Measurements from ENCODE around the gene XRCC6. TPM values are rescaled to one million over a fixed set of nuclear protein-coding genes. Genes with fewer than 3 reads are reported as not detected.
"Not testable (repeated sequence)": the region's sequence is repeated elsewhere in the genome, so short reads cannot be mapped to it uniquely, and the experiment has no call there.

The XRCC6 gene
- total RNA-seq: 251 and 256 TPM in 2 replicates

DNA sequence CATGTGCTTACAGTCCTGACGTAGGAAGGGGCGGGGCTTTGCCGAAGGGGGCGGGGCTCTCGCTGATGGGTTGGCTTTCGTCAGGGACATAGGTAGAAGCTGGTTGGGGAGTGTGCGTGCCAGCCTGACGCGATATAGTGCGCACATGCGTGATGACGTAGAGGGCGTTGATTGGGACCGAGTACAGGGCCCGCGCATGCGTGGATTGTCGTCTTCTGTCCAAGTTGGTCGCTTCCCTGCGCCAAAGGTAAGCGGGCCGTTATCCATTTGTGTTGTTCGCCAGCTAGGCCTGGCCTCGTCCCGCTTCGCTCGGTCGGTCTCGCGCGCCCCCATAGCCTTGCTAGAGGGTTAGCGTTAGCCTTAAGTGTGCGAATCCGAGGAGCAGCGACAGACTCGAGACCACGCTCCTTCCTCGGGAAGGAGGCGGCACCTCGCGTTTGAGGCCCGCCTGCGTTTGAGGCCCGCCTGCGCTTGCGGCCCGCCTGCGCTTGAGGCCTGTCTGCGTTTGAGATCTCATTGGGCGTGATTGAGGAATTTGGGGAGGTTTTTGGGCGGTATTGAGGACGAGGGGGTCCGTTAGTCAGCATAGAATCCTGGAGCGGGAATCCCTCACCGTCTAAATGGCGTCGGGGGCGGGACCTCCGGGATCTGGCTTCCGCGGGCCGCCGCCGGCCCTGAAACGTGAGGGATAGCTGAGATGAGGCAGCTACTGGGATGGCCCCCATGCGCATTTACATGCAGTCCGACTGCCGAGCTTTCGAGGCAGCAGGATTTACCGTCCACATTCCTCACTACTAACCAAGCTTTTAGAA is at the start of gene XRCC6:
Gene XRCC6 (plus strand): TSS at position 197 of the 812 bp plus-strand sequence. CDS start 710 bp downstream, outside the sequence.
- peak; percentile 99 for DNase-seq (ENCODE audit: extremely low read depth, low read depth, low spot score)

DNA sequence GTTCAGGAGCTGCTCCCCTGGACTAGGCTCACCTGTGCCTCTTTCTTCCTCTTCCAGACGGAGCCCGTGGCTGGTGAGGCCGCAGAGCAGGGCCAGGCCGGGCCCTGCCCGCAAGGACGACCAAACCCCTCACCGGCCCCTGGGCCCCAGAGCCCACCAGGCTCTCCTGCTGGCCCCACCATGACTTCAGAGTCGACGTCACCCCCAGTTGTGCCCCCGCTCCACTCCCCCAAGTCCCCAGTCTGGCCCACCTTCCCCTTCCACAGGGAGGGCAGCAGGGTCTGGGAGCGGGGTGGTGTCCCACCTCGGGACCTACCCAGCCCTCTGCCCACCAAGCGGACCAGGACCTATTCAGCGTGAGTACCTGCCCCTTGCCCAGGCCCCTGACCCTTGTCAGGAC is 49.3 kb upstream of the XRCC6 start:
- DNase-seq (ENCODE audit: extremely low read depth, low read depth, low spot score): no peak

DNA sequence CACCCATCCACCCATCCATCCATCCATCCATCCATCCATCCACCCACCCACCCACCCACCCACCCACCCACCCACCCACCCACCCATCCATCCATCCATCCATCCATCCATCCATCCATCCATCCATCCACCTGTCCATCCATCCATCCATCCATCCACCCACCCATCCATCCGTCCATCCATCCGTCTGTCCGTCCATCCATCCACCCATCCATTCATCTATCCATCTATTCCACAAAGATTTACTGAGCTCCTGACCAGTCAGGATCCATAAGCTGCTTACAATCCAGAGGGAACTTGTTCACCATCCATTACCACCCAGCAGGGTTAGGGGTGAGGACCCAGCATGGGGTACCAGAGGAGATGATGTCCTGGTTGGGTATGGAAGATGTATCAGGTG is 48.8 kb upstream of the XRCC6 start:
- not testable (repeated sequence) for DNase-seq (ENCODE audit: extremely low read depth, low read depth, low spot score)

DNA sequence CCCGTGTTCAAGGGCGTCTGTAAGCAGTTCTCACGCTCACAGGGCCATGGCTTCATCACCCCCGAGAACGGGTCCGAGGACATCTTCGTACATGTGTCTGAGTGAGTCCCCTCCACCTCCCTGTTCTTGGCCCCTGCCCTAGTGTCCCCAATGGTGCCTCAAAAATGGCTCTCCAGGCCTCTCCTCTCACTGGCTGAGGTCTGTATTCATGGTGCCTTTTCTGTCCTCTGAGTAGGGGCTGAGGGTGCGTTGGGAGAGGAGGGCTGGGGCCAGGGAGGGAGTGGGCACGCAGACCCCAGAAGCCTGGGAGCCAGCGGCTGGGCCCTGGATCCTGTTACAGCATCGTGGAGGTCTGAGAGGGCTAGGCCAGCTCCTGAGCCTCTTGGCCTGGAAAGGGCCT is 47.4 kb upstream of the XRCC6 start:
- DNase-seq (ENCODE audit: extremely low read depth, low read depth, low spot score): no peak

DNA sequence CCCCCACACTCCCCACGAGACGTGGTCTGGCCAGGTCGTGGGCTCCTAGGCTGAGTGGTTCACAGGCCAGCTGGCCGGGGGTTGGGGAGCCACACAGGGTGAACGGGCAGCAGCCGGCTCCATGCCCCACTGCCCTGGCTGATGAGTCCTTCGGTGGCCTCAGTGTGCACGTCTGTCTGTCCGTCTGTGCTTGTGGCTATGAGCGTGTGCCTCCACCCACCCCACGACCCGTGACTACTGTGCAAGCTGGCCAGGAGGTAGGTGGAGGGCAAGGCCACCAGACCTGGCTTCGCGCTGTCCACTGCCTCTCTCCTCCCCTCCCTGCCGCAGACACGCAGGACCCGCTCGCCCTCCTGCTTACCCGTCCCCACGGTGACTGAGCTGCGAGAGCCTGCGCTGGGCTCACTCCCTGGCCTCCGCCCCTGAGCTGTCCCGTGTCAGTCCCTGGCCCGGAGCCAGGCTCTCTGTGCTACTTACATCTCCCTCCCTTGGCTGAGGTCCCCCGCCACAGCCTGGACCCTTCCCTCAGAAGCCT is 46.2 kb upstream of the XRCC6 start:
- DNase-seq (ENCODE audit: extremely low read depth, low read depth, low spot score): no peak

DNA sequence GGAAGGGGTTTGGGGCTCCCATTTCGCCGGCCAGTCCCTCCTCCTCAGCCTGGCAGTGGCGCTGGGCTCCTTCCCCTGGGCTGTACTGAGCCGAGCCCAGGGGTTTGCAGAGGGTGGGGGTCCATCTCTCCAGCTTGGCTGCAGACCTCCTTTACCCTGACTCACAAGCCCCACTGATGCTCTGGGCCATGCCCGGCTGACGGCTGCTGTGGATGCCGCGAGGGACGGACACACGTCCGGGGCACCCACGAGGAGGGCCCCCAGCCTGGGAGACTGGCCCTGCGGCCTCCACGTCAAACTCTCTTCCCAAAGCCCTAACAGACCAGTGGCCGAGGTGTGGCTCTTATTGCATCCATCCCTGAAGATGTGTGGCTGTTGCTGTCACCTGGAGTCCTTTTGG is 45.6 kb upstream of the XRCC6 start:
- no peak for DNase-seq (ENCODE audit: extremely low read depth, low read depth, low spot score)

DNA sequence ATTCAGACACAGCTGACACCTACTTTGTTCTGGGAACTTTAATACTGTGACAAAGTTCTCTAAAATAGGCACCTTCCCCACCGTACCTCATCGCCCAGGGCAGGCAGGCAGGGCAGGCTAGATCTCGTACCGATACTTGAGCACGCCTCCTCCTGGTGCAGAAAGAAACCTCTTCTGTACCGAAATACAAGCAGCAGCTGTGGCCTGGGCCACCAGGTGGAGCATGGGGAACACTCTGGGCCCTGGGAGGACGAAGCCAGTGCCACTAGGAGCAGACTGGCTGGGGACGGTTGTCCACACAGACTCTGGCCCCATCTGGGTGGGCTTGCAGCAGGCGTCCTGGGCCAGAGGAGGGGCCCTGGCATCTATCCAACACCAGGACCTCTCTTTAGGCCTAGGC is 44.2 kb upstream of the XRCC6 start:
- DNase-seq (ENCODE audit: extremely low read depth, low read depth, low spot score): no peak

DNA sequence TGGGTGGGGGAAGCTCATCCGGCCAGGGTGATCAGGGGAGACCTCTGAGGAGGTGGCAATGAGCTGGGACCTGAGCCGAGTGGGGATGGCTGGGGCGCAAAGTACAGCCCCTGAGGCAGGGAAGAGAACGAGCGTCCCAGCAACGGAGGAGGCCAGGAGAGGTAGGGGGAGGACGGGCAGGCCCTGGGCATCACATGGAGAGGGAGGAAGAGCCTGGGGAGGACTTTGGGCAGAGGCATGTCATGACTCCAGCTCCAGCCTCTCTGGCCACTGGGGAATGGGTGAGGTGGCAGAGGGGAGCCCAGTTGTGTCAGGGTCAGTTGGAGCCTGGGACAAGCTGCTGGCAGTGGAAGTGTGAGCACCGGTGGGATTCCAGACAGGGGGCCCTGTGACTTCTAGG is 43.0 kb upstream of the XRCC6 start:
- no peak for DNase-seq (ENCODE audit: extremely low read depth, low read depth, low spot score)

DNA sequence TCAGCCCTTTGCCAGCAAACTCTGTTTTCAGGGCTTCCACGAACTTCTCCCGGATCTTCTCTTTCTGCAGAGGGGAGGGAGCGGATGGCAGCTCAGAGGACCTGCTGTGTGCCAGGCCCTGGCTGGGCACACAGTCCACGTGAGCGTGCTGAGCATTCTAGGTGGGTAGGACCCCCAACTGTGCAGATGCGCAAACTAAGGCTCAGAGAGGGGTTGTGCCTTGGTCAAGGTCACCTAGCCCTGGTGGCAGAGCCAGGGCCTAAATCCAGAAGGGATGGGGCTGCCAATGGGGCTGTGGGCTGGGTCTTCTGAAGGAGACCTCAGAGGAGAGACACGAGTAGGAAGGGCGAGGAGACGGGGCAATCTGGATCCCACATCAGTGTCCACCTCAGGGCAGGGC is 42.3 kb upstream of the XRCC6 start:
- DNase-seq (ENCODE audit: extremely low read depth, low read depth, low spot score): no peak

DNA sequence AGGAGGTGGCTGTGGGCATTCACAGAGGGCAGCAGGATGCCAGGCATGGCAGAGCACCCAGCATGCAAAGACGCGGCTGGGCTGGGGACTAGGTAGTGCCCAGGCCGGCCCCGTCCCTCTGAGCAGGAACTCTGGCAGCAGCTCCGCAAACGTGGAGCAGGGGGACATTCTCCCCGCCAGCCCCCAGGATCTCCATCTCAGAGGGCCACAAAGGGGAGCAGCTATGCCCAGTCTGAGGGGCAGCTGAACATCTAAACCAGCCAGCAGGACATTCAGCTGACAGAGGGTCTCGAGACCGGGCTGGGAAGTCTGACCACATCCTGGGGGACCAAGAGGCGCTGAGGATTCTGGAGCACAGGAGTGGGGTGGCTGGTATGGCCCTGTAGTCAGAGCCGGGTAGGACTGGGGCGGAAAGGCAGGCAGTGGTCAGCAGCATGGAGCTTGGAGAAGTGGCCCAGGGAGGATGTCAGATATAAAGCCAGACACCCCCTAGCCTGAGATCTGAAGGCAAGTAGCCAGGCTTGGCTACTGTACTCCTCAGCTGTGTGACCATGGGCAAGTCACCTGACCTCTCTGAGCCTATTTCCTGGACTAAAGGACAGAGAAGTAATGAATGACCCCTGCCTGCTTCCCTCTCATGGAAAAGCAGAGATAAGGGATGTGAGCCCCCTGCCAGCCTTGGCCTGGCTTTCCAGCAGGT is 41.6 kb upstream of the XRCC6 start:
- no peak for DNase-seq (ENCODE audit: extremely low read depth, low read depth, low spot score)

DNA sequence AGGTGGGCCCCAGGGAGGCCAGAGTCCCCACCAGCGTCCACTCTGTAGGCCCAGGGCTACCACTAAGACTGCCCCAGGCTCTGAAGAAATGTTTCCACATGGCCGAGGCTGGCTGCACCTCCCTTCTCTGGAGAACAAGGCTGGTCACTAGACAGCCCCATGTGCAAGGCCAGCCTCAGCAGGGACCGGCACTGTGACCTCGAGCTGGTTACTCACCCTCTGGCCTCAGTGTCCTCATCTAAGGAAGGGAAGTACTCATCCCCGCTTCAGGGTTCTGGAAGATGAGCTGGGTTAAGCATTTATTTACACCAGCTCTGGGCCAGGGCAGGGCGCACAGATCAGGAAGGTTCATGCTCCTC is 41.1 kb upstream of the XRCC6 start:
- no peak for DNase-seq (ENCODE audit: extremely low read depth, low read depth, low spot score)

DNA sequence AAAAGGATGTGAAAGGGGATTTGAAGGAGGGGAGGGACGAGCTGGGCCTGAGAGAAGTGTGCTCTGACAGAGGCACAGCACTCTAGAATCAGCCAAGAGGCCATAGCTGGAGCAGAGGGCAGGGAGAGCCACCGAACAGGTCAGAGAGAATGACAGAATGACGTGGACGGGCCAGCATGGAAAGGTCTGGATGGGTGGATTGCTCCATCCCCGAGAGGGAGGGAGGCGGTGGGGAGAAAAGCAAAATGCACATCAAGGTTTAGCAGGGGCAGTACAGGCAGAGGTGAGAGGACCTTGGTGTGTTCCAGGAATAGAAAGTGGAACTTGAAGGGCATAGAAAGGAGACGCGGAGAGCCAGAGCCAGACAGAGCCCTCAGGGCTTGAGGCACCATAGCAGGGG is 38.4 kb upstream of the XRCC6 start:
- DNase-seq (ENCODE audit: extremely low read depth, low read depth, low spot score): no peak

DNA sequence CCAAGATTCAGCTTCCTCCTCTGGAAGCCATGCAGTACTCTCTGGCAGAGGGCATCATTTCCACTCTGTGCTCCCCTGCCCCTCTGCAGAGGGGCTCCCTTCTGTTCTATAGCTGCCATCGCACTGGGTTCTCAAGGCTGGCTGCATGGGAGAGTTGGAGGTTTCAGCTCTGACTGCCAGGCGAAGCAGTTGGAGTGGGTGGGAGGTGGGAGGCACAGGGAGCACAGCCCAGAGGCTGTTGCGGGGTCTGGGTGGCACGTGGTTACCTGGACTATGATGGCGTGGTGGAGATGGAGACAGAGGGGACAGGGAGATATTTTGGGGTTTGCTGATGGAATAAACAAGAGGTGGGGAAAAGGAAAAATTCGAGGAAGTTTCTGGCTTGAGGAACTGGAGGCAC is 36.2 kb upstream of the XRCC6 start:
- DNase-seq (ENCODE audit: extremely low read depth, low read depth, low spot score): no peak

DNA sequence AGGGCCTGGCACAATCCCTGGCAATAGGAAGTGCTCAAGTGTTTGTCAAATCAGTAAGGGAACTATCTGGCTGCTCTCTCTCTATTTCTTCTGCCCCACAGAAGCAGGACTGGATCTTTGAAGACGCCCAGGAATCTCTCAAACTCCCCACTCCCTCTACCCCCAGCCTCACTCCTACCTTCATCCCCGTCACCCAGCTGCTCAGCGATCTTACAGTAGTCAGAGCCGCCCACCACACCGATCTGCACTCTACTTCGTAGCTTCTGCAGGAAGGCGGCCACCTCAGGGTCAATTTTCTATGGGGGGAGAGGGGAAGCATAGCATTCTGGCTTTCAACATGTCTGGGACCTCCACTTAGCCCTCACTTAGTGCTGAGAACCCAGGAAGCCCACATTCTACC is 35.2 kb upstream of the XRCC6 start:
- DNase-seq (ENCODE audit: extremely low read depth, low read depth, low spot score): no peak

DNA sequence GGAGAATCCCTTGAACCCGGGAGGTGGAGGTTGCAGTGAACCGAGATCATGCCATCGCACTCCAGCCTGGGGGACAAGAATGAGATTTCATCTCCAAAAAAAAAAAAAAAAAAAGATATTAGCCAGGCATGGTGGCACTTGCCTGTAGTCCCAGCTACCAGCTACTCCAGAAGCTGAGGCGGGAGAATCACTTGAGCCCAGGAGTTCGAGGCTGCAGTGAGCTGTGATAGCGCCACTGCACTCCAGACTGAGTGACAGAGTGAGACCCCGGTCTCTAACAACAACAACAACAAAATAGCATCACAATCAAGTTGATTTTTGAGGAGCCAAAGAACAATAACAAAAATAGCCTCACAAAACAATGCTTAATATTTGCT is 33.8 kb upstream of the XRCC6 start:
- DNase-seq (ENCODE audit: extremely low read depth, low read depth, low spot score): no peak

DNA sequence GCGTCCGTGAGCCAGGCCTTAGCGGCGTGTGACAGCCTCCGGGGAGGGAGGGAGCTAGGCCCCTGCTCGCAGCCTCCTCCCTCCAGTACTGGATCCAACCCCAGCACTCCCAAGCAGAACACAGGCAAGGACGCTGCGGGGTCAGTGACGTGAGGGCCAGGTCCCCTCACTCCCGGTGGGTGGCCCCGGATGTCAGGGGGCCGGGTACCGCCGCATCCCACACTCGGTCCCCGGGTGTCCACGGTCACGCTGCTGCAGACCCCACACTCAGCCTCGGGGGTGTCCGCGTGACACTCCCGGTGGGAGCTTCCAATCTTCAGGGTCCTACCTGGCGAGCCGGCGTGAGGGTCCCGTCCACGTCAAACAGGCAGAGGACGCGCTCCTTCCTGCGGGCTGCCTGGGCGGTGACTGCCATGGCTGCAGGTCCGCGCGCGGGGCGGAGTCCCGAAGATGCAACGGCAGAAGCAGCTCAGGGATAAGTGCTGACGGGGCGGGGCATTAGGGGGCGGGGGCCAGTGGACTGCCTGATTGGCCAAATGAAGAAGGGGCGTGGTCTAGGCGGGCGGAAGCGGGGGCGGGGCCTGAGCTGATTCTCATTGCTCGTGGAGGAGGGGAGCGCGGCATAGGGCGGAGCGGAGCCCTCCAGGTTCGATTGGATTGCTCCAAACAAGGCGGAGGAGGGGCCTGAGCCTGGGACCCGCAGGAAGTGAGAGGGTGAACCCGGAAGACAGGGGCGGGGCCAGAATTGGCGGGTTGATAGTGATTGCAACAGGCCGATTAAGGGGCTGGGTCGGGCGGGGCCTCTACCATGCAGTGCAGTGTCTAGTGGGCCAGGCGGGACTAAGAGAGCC is 31.5 kb upstream of the XRCC6 start, which contains the start of gene PMM1:
Gene PMM1 (minus strand): TSS at position 450 of the 851 bp plus-strand sequence. CDS start 35 bp downstream, at position 415.
- DNase-seq (ENCODE audit: extremely low read depth, low read depth, low spot score): peak; percentile 85

DNA sequence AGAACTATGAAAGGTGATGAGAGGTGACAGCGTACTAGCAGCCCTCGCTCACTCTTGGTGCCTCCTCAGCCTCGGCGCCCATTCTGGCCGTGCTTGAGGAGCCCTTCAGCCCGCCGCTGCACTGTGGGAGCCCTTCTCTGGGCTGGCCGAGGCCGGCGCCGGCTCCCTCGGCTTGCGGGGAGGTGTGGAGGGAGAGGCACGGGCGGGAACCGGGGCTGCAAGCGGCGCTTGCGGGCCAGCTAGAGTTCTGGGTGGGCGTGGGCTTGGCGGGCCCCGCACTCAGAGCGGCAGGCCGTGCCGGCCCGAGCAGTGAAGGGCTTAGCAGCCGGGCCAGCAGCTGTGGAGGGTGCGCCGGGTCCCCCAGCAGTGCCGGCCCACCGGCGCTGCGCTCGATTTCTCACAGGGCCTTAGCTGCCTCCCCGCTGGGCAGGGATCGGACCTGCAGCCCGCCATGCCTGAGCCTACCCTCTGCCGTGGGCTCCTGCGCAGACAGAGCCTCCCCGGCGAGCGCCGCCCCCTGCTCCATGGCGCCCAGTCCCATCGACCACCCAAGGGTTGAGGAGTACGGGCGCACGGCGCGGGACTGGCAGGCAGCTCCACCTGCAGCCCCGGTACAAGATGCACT is 27.6 kb upstream of the XRCC6 start:
- not testable (repeated sequence) for DNase-seq (ENCODE audit: extremely low read depth, low read depth, low spot score)

DNA sequence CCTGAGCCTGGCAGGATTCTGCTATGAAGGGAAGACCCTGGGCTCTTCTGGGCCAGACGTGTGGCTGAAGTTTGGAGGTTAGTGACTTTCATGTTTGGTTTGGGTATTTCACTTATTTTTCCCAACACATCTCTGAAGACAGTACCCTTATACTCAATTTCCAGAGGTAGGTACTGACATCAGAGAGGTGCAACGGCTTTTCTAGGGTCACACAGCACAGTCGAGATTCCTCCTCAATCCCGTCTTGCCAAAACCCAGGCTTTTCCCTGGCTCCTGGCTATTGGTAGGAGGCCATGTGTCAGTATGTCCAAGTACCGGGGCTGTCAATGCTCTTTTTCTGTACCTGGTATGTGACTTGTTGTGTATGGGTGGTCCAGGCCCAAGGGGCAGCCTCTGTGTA is 25.4 kb upstream of the XRCC6 start:
- no peak for DNase-seq (ENCODE audit: extremely low read depth, low read depth, low spot score)

DNA sequence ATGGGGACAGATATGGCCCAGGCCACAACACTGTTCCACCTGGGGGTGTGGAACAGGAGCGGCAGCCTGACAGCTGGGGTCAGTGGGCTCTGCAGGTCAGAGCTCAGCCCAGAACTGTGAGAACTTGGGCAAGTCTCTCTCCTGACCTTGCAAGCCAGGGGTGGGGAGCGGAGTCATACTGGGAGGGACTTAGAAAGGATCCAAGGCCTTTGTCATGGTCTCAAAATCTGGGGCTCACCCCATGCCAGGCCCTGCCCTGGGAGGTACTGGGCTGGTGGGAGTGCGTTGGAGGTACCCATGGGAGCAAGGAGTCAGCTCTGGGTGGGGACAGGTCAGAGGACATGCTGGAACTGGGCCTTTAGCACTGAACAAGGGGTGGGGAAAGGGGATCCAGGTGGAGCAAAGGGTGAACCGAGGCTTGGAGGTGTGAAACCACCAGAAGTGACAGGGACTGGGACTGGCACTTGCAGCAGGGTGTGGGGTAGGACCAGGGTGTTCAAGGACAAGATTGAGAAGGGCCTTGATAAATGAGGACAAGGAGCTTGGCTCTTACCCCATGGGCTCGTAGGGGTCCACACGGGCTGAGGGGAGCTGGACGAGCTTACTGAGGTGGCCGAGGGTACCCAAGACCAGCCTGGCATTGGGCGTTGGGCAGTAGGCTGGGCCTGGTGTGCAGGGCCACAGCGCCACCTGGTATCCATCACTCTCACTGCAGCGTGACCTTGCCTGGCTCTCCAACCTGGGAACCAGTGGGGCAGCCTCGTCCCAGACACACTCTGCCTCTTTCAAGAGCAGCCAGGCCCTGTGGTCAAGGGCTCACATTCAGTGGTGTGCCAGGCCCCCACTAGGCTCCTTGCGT is 24.1 kb upstream of the XRCC6 start:
- no peak for DNase-seq (ENCODE audit: extremely low read depth, low read depth, low spot score)

DNA sequence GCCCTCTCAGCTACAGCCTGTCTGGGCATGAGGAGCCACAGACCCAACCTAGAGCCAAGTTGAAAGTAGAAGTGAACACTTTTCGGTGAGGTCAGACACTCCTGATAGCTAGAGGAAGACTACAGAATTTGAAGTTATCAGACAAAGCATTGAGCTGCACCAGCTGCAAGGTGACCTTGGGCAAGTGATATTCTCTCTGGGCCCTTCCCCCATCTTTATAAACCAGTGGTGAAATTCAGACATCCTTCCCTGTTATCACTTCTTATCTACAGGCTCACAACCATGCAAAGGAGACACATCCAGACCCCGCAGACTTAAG is 23.5 kb upstream of the XRCC6 start:
- DNase-seq (ENCODE audit: extremely low read depth, low read depth, low spot score): no peak
